Measurements from ENCODE around the gene GSX2. TPM values are rescaled to one million over a fixed set of nuclear protein-coding genes. Genes with fewer than 3 reads are reported as not detected.

GSX2 gene
- total and polyA plus RNA-seq, 2 of the 8 experiments (the other 6 are each of a cell fraction or from before 2014, with no cell fraction given), result not detected

DNA sequence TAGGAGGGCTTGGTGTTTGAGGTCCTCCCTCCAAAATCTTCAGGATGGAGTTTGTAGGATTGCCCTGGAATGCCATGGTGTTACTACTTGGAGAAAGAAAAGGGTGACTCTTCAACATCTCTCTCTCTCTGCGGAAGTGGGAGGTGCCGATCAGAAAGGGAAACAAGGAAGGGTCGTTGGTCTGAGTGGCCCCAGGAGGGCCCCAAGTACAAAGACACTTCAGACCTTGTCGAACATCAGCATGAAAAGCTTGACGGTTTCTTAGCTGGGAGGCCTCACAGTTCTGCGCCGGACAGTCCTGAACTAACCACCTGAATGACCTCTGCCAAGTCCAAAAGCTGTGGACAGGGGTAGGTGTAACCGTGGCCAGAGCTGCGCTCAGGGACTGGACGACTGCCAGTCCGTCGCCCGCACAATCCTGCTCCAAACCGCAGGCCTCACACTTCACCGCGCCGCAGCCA is 646 bp upstream of the GSX2 start (continued):
- no peak for TF ChIP-seq SRF (IDR thresholded peaks at IDR 0.05; ENCODE audit: low read depth, low read length)
- TF ChIP-seq YY1 (IDR thresholded peaks at IDR 0.05; ENCODE audit: low read depth, low read length), result no peak
- TF ChIP-seq TAF1 (IDR thresholded peaks at IDR 0.05; ENCODE audit: low read depth, low read length), result no peak
- no peak for TF ChIP-seq CBX8 (IDR thresholded peaks at IDR 0.05; ENCODE audit: borderline replicate concordance, low read depth, low read length)
- peak; percentile 29 for TF ChIP-seq KDM4A (IDR thresholded peaks at IDR 0.05; ENCODE audit: low read depth, low read length, severe bottlenecking)

Data from H1 (cell line).